ENCODE measurements around the gene ATPAF2.
A peak's percentile ranks its signal among the peaks of the same experiment; 100 is the strongest.

ATPAF2 gene

DNA sequence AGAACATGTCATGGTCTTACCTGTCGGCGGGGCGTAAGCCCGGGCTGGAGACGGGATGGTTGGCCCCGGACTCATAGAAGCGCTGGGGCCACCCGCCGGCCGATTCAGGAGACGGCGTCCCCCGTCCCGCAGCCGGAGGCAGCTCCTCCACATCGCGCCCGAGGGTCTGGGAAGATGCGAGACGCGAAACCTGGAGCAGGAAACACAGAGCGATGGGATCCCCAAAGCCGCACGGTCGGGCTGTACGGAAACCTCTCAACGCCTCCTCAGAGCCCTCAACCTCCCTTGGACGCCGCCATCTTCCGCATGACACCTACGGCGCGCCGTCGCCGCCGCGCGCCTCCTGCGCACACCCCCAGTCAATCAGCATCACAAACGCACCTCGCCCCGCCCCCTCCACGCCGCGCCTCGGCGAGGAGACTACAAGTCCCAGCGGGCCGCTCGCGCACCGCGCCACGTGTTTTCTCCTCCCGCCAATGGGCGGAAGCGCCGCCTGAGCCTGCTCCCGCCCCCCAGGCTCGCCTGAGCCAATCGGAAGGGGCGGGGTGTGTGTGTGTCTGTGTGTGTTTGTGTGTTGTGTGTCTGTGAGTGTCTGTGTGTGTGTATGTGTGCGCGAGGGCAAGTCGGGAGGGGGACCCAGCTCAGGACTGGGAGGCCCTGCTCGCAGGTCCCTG is at the start of gene ATPAF2, which contains the start of gene GID4:
ATPAF2 (minus strand) TSS at position 308 of the 674 bp plus-strand sequence; CDS start at position 153, 155 bp downstream.
GID4 (plus strand) TSS at position 548 of the 674 bp plus-strand sequence; CDS start at position 605, 57 bp downstream.
- peak; percentile 100 for DNase-seq

DNA sequence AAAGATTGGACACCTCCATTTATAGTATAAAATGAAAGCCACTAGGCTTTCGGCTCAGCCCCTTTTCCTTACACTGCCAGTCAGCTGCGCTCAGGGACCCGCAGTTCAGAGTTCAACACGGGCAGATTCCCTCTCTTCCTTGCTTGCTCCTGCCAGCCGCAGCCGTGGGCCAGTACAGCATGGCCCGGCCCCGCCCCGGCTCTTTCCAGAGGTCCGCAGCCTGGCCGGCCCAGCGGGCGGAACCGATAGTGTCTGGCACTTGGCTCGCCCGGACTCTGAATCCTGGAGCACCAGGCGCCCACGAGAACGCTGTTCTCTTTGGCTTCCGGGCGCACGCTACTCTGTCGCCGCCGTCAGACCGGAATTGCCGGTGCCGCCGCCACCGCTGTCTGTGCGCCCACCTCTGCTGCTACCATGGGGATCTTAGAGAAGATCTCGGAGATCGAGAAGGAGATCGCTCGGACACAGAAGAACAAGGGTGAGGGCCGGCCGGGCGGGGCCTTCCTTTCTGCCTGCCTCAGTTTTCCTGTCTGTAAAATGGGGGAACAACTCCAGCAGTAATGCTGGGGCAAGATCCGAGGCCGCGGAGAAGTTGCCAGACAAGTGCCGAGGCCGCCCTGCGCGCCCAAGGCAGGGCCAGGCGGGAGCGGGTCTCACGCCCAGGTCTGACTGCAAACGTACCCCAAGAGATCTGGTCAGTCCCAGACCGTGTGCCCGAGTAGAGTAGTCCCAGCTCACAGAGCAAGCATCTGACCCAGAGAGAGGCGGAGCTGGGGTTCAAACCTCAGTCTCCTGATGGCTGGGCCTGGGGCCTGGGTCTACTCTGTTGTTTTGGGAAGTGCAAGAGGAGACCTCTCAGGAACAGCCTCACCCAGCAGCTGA is 48.9 kb upstream of the ATPAF2 start, which contains the start of gene DRG2:
DRG2 (plus strand) TSS at position 339 of the 882 bp plus-strand sequence; CDS start at position 415, 76 bp downstream.
- DNase-seq: peak; percentile 90

DNA sequence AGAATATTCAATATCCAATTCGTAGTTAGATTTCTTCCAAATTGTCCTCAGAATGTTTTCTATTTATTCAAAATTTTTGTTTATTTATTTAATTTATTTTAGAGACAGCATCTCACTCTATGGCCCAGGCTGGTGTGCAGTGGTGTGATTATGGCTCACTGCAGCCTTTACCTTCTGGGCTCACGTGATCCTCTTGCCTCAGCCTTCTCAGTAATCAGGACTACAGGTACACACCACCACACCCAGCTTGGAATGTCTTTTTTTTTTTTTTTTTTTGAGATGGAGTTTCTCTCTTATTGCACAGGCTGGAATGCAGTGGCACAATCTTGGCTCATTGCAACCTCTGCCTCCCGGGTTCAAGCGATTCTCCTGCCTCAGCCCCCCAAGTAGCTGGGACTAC is 45.3 kb upstream of the ATPAF2 start:
- no peak for DNase-seq

DNA sequence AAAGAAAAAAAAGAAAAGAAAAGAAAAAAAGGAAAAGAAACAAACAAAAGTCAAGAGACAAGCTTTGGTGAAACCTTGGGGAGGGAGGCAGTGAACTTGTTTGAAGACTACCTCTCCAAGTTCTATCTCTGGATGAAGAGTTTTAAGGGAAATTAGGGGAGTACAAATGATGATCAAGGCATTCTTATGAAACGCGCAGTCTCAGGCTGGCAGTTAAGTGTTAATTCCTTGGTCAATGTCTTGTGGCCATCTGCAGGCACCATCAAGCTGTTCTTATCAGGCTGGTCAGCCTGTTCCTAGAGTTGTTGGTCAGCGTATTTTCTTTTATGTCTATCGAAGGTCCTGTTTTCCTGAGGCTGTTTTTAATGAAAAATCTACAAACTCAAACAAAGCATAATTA is 40.6 kb upstream of the ATPAF2 start:
- DNase-seq: no peak

DNA sequence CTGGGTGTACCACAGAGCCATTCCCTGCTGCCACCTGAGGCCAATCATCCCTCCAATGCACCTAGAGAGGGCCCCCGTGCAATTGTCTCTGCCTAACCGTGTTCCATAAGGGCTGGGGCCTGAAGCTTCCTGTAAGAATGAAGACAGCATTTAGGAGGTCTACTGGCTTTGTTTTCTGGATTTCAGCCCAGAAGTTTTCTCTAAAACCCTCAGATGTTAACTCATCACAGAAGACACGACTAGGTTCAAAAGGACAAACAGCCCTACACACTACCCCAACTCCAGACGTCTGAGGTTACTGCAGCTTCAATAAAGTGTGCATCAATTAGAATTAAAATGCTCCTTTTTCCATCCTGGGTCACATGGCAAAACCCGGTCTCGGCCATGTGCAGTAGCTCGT is 38.0 kb upstream of the ATPAF2 start:
- no peak for DNase-seq

DNA sequence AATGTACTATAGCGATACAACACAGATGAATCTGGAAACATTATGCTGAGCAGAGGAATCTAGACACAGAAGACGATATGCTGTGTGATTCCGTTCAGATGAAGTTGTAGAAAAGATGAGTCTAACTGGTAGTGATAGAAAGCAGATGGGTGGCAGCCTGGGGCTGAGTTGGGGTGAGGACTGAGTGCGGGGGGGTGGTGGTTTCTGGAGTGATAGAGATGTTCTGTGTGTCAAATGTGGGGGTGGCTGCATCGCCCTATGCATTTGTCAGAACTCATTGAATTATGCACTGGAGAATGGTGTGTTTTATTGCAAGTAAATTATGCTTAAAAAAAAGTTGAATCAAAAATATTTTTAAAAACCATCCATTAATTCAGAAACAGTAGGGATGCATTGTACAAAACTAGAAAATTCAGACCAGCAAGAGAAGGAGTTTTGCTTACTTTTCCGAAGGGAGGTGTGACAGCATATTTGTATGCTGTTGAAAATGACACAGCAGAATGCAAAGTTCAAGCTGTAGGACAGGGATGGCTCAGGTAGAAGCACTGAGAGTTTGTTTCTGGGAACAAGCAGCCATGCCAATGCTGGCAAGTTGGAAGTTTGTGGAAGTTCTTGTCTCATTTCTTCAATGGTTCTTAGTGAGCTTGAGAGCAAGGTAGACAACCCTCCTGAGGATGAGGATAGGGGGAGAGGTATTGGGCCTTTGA is 35.8 kb upstream of the ATPAF2 start:
- no peak for DNase-seq

DNA sequence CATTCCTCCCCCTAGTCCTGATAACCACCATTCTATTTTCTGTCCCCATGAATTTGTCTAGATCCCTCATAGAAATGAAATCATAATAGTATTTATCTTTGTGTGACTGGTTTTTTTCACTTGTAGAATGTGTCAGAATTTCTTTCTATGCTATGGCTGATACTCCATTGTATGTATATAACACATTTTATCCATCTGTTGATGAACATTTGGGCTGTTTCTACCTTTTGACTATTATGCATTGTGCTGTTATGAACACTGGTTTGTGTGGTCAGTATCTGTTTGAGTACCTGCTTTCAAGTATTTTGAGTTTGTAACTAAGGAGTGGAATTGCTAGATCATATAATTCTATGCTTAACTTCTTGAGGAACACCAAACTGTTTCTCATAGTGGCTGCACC is 32.8 kb upstream of the ATPAF2 start:
- DNase-seq: no peak

DNA sequence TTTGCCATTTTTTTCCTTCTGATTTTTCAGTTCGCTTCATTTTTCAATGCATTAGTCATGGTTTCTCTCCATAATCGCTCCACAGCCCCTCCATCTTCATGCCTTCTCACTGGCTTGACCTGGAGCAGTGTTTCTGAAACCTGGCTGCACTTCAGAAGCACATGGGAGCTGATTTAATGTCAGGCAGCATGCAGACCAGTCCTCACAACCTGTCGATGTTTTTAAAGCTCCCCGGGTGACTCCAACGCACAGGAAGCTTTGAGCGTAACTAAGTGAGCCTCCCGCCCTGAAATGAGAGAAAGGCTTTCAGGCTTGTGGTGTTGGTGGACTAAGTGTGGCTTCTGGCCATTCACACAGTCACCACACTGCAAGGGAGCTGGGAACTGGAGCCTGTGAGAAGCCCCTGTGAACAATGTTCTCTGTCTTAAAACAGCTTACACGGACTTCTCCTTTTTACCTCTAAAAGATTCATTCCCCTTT is 31.9 kb upstream of the ATPAF2 start:
- no peak for DNase-seq

DNA sequence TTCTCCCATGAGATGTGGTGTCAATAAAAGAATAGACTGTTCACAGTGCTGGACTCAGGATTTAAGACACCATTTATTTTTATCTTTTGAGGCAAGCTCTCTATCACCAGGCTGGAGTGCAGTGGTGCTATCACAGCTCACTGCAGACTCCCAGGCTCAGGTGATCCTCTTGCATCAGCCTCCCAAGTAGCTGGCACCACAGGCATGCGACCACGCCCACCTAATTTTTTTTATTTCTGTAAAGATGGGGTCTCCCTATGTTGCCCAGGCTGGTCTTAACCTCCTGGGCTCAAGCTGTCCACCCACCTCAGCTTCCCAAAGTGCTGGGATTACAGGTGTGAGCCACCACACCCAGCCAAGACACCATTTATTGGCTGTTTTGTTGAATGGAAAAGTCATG is 30.1 kb upstream of the ATPAF2 start:
- DNase-seq: no peak

DNA sequence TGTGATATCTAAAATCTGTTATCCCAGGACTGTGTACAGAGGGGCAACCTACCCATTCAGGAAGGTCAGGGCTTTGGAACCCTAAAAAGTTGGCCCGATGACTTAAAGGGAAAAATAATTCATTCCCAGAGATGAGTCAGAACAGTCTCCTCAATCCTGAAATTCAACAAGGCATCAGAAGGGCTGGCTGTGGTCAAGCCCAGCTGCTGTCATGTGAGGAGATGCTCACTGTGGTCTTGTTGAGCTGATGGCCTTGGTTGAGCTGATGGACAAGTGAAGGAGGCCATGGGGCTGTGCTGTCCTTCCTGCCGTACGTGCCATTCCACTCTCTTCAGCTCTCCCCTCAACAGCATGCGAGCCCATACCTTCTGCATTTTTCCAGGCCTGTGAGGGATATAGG is 27.9 kb upstream of the ATPAF2 start:
- DNase-seq: no peak

DNA sequence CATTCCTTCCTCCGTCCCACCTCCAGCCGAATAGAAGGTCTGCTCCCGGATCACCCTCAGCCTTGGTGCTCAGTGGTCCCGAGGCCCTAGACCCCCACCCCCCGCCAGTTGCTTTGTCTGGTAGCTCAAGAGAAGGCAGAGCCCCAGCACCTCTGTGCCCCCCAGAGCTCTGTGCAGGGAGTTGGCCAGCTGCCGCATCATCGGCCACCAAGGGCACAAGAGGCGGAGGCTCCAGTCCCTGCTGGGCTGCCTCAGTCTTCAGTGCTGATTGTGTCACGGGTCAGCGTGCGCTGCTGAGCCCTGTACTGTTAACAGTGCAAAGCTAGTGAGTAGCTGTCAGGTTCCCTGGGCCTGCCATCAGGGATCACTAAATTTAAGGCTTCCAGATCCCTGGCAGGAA is 26.6 kb upstream of the ATPAF2 start:
- DNase-seq: no peak

DNA sequence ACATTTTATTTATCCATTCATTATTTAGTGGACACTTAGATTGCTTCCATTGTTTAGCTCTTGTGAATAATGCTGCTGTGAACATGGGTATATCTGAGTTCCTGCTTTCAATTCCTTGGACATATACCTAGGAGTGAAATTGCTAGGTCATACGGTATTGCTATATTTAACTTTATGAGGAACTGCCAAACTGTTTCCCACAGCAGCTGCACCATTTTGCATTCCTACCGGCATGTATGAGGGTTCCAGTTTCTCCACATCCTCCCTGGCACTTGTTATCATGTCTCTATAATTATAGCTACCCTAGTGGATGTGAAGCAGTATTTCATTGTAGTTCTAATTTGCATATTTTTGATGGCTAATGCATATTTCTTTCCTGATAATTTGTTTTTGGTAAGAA is 25.1 kb upstream of the ATPAF2 start:
- DNase-seq: no peak

DNA sequence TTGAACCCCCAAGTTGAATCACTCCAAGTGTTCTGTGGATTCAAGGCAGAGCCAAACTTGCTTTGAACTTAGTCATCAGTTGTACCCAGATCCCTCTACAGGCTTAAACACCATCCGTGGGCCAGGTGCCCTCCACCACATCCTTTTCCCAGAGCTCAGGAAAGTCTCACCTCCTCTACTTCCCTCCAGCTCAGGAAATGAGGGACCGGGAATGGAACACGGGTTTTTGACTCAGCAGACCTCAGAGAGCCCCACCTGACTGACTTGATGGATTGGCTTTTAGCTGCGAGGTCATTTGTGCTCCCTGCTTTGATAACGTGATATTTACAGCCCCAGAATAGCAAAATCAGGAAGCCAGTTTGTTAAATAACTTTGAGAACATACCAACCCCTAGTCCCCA is 20.3 kb upstream of the ATPAF2 start:
- DNase-seq: no peak

DNA sequence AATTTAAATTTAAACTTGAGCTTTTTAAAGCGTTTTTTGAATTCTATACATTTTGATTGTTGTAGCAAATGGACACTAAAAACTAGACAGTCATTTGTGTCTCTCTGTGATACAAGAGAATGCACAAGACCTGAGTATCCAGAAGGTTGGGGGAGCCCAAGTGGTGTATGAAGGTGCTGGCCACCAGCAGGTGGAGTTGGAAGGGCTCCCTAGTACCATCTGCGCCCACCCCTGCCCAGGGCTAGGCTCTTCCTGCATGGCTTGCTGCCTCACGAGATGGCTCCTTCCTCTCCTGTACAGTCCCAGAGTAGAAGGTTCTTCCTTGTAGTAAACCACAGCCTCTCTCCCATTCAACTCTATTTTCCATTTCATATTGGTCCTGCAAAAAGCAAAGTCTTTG is 17.2 kb upstream of the ATPAF2 start:
- no peak for DNase-seq

DNA sequence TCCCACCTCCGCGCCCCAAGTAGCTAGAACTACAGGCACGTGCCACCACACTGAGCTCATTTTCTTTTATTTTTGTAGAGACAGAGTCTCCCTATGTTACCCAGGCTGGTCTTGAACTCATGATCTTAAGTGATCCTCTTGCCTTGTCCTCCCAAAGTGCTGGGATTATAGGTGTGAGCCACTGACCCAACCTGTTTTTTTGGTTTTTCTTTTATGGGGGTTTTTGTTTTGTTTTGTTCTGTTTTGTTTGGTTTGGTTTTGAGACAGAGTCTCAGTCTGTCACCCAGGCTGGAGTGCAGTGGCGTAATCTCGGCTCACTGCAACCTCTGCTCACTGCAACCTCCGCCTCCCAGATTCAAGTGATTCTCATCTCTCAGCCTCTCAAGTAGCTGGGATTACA is 16.6 kb upstream of the ATPAF2 start:
- no peak for DNase-seq

DNA sequence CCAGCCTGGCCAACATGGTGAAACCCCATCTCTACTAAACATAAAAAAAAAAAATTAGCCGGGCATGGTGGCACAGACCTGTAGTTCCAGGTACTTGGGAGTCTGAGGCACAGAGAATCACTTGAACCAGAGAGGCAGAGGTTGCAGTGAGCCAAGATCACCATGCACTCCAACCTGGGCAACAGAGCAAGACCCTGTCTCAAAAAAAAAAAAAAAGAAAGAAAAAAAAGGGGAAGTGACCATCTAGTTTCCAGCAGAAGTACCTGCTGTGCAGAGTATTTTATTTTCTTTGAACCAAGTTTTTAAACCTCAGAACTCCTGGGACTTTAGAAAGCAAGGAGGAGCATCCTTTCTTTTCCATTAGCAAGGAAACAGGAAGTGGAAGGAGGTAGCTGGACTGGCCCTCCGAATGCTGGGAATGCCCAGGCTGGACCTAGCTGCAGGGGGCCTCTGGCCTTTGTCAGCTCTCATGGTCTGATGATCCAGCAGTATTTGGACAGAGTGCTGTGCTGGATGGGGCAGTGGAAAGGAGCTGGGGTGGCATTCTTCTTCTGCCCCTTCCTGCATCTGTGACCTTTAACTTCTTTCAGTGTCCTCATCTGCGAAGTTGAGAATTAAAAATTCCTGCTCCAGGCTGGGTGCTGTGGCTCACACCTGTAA is 6.9 kb upstream of the ATPAF2 start:
- DNase-seq: no peak

DNA sequence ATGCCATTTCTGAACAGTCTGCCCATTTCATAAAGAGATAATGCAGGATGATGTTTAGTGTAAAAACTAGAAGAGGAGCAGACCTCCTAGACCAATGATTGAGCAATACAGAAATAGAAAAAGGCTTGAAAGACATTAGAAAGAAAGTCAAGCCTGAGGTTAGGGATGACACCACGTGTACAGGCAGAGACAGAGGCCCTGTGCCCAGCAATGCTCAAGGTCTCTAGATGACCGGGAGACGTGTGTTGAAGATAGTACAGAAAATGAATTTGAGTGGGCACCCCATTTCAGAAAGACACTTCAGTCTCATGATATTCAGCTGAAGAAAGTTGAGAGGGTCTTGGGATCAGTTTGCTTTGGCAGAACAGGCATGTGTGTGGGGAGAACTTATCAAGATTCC is 5.6 kb upstream of the ATPAF2 start:
- no peak for DNase-seq

DNA sequence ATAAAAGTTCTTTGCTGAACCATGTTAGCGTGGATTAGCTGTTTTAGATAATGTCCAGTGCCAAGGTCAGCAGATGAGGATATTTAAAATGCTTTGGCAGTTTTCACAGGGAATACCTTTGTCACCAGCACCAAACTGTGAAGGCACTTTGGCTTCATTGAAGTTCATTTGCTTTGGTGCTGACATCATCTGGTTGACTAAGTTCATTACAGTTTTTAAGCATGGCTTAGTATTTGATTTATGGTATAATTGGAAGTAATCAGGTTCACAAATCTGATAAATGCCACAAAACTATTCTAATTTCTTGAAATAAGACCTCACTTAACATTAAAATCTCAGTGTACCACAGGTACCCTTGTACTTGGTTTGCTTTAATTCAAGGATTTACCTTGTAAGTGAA is 4.5 kb upstream of the ATPAF2 start:
- no peak for DNase-seq

DNA sequence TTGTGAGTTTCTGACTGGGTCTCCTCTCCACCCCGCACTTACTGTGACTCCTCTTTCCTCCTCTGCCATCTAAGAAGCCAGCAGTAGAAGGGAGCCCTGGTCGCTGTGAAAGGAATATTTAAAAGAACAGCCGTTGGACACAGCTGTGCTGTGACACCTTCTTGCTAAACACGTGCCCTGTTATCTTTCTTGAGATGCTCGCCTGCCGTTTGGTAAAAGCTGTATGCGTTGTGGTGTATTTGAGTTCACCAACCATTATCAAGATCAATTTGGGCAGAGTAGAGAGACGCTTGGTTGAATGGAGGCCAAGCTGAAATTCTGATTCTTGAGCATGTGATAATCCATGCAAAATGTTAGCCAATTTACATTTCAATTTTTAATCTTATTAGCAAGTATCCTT is 4.0 kb upstream of the ATPAF2 start:
- no peak for DNase-seq

DNA sequence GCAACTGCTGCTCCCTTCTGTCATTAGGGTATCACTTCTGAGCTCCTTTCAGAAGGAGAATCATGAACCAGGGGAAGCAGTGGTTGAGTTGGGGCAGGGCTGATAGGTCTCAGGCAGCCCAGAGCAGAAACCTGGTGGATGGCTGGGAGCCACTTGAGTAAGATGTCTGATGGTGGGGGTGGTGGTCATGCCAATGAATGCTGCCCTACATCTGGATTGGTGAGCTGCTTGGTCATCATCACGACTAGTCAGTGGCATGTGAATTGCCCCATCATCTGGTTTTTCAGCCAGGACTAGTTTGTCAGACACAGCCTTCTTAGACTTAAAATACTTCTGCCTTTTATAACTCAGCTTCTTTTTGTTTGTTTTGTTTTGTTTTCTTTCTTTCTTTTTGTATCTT is 2.8 kb upstream of the ATPAF2 start:
- no peak for DNase-seq

DNA sequence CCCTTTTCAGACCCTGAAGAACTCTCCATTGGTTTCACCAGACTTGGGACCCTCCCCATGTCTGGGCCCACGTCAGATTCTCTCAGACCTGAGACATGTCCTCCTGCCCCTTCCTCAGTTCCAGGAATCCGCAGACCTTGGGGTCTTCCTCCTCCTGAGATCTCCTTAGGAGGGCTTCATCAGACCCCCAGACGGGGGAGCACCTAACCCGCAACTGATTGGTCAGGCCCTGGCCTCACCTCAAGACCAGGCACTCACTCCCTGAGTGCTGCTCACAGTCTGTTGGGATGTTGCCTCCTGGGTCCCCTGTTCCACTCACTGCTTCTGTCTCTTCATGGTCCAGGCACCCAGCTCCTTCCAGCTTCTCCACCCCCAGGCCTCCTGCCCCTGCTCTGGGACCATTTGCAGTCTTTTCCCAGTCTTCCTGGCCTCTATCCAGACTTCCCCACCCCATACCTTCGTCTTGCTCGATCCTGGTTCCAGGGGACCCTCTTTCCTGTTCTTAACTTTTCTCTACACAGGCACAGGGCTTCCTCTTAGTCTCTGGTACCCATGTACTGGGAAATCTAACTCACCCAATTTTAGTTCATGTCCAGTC is 1.4 kb upstream of the ATPAF2 start:
- no peak for DNase-seq

DNA sequence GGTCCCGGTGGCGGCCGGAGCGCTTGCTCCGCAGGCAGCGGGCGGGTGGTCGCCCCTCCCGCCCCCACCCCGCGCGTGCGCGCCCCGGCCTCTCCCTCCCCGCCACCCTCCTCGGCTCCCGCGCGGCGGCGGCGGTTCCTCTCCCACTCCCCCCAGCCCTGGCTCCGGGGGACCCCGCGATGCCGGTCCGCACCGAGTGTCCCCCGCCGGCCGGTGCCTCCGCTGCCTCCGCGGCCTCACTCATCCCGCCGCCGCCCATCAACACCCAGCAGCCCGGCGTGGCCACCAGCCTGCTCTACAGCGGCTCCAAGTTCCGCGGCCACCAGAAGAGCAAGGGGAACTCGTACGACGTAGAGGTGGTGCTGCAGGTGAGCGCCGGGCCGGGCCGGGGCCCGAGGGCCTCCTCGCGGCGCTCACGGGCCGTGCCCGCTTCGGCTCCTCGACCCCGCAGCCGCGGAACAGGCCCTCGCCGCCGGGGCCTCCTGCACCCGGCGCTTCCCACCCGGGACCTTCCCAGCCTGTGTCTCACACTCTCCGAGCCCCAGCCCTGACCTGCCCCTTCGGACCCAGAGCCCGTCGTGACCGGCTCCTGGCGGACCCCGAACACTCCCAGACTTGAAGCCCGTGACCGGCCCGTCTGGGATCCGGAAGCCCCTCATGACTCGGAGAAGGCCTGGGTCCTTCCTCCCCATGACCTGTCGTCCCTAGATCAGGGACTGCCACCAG is 730 bp upstream of the ATPAF2 start:
- peak; percentile 12 for DNase-seq

All from stimulated activated CD4-positive, alpha-beta T cell treated with anti-CD3 and anti-CD28 coated beads, Interleukin-4, amount 100 ng/mL, for 24 hours (primary cell).